Progenitor cell of endocrine pancreas (in vitro differentiated cells): Measurements from ENCODE around the gene DCUN1D5. TPM values are rescaled to one million over a fixed set of nuclear protein-coding genes. Genes with fewer than 3 reads are reported as not detected.

Experiments used
- DNase-seq: peaks from one replicate; pipeline ENCODE4 v3.0.0; 2021; ENCODE audit warnings: low spot score; ENCODE audit not compliant: unreplicated experiment
- H3K27ac Mint-ChIP-seq: 2 replicates; pipeline ENCODE4 v1.8.0; 2021; ENCODE audit warnings: mild to moderate bottlenecking, moderate library complexity, mixed read lengths
- H3K27me3 Mint-ChIP-seq: 2 replicates; pipeline ENCODE4 v1.8.0; 2021; ENCODE audit warnings: mixed read lengths
- H3K36me3 Mint-ChIP-seq: 2 replicates; pipeline ENCODE4 v1.8.0; 2022; ENCODE audit warnings: mixed read lengths; ENCODE audit not compliant: insufficient read depth
- H3K4me1 Mint-ChIP-seq: 2 replicates; pipeline ENCODE4 v1.8.0; 2021; ENCODE audit warnings: low read depth, mixed read lengths
- H3K4me3 Mint-ChIP-seq: 2 replicates; pipeline ENCODE4 v1.8.0; 2021; ENCODE audit warnings: low read depth, mild to moderate bottlenecking, moderate library complexity, mixed read lengths
- H3K9me3 Mint-ChIP-seq: 2 replicates; pipeline ENCODE4 v1.8.0; 2021; ENCODE audit warnings: low read depth, mixed read lengths
- total RNA-seq: library from RNA; stranded (reverse); gene quantifications from 2 replicates; pipeline ENCODE4 v1.2.1, GENCODE V29; 2021
- TF ChIP-seq, protein P1 (sequence below): fragments of 200-600 bp; sonication (generic); IDR thresholded peaks from one replicate; pipeline ENCODE4 v1.5.0; 2021; ENCODE audit warnings: antibody characterized with exemption, mild to moderate bottlenecking; ENCODE audit not compliant: unreplicated experiment

The DCUN1D5 gene
- total RNA-seq, 1 donor from 2014 or later, result 35.9 TPM

DNA sequence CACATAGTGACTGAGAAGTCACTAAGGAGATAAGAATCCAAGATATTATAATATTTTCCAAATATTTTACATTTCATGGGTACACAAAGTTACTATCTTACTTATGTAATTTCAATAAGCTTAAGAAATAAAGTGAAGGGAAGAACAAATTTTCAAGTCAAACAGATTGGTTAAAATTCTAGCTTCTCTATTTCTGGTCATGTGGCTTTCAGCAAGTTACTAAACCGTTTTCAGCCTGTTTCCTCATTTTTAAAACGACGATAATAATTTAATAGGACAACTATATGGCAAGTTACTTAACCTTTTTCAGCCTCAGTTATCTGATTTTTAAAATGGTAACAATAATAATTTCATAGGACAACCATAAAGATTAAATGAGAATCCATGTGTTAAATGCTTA lies 15.6 kb downstream of the DCUN1D5 start:
- Mint-ChIP-seq H3K9me3 (no peaks in the 10 kb centered on the region), H3K27ac (no peak overlapping the region), H3K4me1 (no peaks in the 10 kb centered on the region), H3K27me3 (no peaks in the 10 kb centered on the region), H3K36me3 (peaks cover 50% of the 10 kb centered on the region), H3K4me3 (no peak overlapping the region)
- no peak for DNase-seq
- TF ChIP-seq, protein P1, sequence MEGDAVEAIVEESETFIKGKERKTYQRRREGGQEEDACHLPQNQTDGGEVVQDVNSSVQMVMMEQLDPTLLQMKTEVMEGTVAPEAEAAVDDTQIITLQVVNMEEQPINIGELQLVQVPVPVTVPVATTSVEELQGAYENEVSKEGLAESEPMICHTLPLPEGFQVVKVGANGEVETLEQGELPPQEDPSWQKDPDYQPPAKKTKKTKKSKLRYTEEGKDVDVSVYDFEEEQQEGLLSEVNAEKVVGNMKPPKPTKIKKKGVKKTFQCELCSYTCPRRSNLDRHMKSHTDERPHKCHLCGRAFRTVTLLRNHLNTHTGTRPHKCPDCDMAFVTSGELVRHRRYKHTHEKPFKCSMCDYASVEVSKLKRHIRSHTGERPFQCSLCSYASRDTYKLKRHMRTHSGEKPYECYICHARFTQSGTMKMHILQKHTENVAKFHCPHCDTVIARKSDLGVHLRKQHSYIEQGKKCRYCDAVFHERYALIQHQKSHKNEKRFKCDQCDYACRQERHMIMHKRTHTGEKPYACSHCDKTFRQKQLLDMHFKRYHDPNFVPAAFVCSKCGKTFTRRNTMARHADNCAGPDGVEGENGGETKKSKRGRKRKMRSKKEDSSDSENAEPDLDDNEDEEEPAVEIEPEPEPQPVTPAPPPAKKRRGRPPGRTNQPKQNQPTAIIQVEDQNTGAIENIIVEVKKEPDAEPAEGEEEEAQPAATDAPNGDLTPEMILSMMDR, result no peak

DNA sequence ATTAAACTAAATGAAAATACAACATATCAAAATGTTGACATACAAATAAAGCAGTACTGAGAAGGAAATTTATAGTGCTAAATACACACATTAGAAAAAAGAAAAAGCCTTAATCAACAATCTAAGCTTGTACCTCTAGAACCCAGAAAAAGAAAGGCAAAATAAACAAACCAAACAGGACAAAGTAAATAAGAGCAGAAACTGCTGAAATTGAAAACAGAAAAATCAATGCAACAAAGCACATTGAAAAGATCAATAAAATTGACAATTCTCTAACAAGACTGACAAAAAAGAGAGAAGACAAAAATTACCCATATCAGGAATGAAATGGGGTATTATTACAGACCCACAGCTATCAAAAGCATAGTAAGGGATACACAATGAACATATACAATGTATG lies 21.0 kb downstream of the DCUN1D5 start:
- Mint-ChIP-seq H3K4me3 (no peak overlapping the region), H3K9me3 (peaks cover 3% of the 10 kb centered on the region), H3K27me3 (no peaks in the 10 kb centered on the region), H3K27ac (no peak overlapping the region), H3K4me1 (peaks cover 10% of the 10 kb centered on the region), H3K36me3 (peaks cover 43% of the 10 kb centered on the region)
- no peak for DNase-seq
- TF ChIP-seq, protein P1, result no peak

DNA sequence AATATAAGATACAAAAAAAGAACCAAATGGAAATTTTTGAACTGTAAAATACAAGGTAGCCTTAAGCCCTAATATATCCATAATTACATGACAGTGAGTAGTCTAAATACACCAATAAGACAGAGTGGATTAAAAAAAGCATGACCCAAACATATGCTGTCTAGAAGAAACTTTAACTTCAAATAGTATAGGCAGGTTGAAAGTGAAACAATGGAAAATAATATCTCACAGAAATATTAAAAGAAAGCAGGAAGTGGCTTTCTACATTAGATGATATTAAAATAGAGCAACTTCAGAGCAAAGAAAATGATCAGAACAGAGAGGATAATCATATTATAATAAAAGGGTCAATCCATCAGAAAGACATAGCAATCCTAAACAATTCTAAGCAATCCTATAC lies 21.8 kb downstream of the DCUN1D5 start:
- Mint-ChIP-seq H3K27ac (no peak overlapping the region), H3K27me3 (no peaks in the 10 kb centered on the region), H3K4me3 (no peak overlapping the region), H3K4me1 (peaks cover 10% of the 10 kb centered on the region), H3K9me3 (peaks cover 3% of the 10 kb centered on the region), H3K36me3 (peaks cover 40% of the 10 kb centered on the region)
- TF ChIP-seq, protein P1, result no peak
- no peak for DNase-seq

DNA sequence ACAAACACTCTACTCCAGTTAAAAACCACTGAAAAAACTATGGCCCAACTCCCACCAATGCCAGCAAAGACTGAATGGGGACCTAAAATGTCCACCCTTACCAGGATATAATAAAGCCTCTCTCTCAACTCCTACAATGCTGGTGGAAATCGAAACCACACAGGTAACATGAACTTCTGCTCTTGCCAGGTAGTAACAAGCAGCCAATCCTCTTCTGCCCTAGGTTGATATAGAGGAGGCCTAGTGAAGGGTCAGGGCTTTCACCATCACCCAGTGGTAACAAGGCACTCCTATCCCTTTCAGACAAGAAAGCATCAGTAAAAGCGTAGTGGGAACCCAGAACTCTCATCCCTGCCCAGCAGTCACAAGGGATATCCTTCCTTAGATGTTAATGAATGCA lies 22.6 kb downstream of the DCUN1D5 start:
- Mint-ChIP-seq H3K4me1 (peaks cover 10% of the 10 kb centered on the region), H3K9me3 (peaks cover 3% of the 10 kb centered on the region), H3K27ac (peak overlapping the region; percentile 14), H3K4me3 (no peak overlapping the region), H3K27me3 (no peaks in the 10 kb centered on the region), H3K36me3 (peaks cover 35% of the 10 kb centered on the region)
- no peak for DNase-seq
- TF ChIP-seq, protein P1, result no peak

DNA sequence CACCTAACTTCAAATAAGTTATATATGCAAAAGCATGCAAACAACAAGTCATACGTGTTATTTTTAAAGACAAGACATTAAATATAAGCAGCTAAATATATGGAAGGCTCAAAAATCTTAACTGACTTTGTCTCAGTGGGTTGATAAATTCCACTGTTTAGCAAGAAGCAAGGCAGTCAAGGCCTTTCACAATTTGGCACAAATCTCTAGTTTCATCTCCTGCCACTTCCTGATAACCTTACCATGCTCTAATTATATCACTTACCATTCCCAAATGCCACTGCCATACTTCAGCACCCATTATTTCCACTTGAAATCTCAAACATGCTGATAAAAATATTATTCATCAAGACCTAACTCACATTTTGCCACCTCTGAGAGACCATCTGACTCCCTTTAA lies 24.8 kb downstream of the DCUN1D5 start:
- H3K27me3 Mint-ChIP-seq, result no peaks in the 10 kb centered on the region
- H3K9me3 Mint-ChIP-seq, result peaks cover 3% of the 10 kb centered on the region
- no peak overlapping the region for H3K27ac Mint-ChIP-seq
- TF ChIP-seq, protein P1, result no peak
- H3K36me3 Mint-ChIP-seq, result peaks cover 27% of the 10 kb centered on the region
- no peak overlapping the region for H3K4me3 Mint-ChIP-seq
- no peak for DNase-seq
- H3K4me1 Mint-ChIP-seq, result peaks cover 10% of the 10 kb centered on the region
